GM12878 (cell line): ENCODE data around the gene MYO19. TPM values are rescaled to one million over a fixed set of nuclear protein-coding genes. Genes with fewer than 3 reads are reported as not detected.

ENCODE experiments used
- ATF2 ChIP-seq: IDR thresholded peaks from 2 replicates; pipeline ENCODE4 v1.6.1; 2012; ENCODE audit warnings: low read length, inconsistent platforms
- BRCA1 ChIP-seq: IDR thresholded peaks from 2 replicates; pipeline ENCODE4 v1.6.1; 2011; ENCODE audit warnings: low read depth, low read length, improper control_type of control experiment
- CREB1 ChIP-seq: IDR thresholded peaks from 2 replicates; pipeline ENCODE4 v1.6.1; 2012; ENCODE audit warnings: low read depth, mild to moderate bottlenecking, inconsistent platforms
- GATAD2B ChIP-seq: fragments of 450-650 bp; conservative IDR thresholded peaks from 2 replicates; pipeline ENCODE4 v1.6.1; 2017; ENCODE audit warnings: low read depth, mild to moderate bottlenecking, moderate library complexity
- HSF1 ChIP-seq: fragments of 150-350 bp; IDR thresholded peaks from 2 replicates; pipeline ENCODE4 v1.6.1; 2014; ENCODE audit warnings: mild to moderate bottlenecking, low read depth, low read length
- JUND ChIP-seq: IDR thresholded peaks from 2 replicates; pipeline ENCODE4 v1.6.1; 2012; ENCODE audit warnings: low read depth, mild to moderate bottlenecking, low read length, improper control_type of control experiment, moderate library complexity
- PAX8 ChIP-seq: fragments of 450-650 bp; IDR thresholded peaks from 2 replicates; pipeline ENCODE4 v1.6.1; 2017; ENCODE audit warnings: mild to moderate bottlenecking, moderate library complexity
- RELB ChIP-seq: fragments of 450-650 bp; IDR thresholded peaks from 2 replicates; pipeline ENCODE4 v1.6.1; 2017; ENCODE audit warnings: low read depth, mild to moderate bottlenecking, moderate library complexity
- ZBTB40 ChIP-seq: fragments of 450-650 bp; IDR thresholded peaks from 2 replicates; pipeline ENCODE4 v1.6.1; 2016; ENCODE audit warnings: mild to moderate bottlenecking, moderate library complexity, borderline replicate concordance
- polyA plus RNA-seq, 11 experiments: library from polyadenylated mRNA; depleted of rRNA in 4 of 11; unstranded in 6 of 11; stranded (reverse) in 5 of 11; fragments of >200 nt; fragmentation: Nextera tagmentation in 4 of 11; fragmentation: Illumina TruSeq in 1 of 11; extraction: Ambion mirVana in 4 of 11; extraction: Trizol in 1 of 11; gene quantifications; 1 replicate in 1 of 11; 2 replicates in 10 of 11; pipeline versions ENCODE4 v1.2.1 to v1.2.3, GENCODE V29; 2011 to 2016; ENCODE audit warnings: inconsistent platforms in 2 of 11, missing spikeins in 2 of 11, low read depth in 1 of 11
- total RNA-seq, 4 experiments: library from RNA; depleted of rRNA in 3 of 4; stranded (reverse); fragments of >200 nt in 3 of 4; fragmentation: Illumina TruSeq in 1 of 4; extraction: Trizol in 1 of 4; gene quantifications; 2 replicates each; pipeline versions ENCODE4 v1.2.1 to v1.2.3, GENCODE V29; 2013 to 2021

The MYO19 gene
- total and polyA plus RNA-seq, 10 of the 15 experiments (the other 5 are each of a cell fraction or from before 2014, with no cell fraction given) = 11.4 to 103 (median 67.1) TPM

GRCh38 chr17:36553459-36553858 lies 18.8 kb upstream of the MYO19 start (continued):
- TF ChIP-seq ZBTB40 (no peak), CREB1 (no peak), JUND (no peak), BRCA1 (no peak), ATF2 (no peak), HSF1 (no peak), GATAD2B (no peak), RELB (no peak), PAX8 (no peak)
